HepG2 (cell line): ENCODE results near the gene CXXC5. TPM values are rescaled to one million over a fixed set of nuclear protein-coding genes. Genes with fewer than 3 reads are reported as not detected.
A peak's percentile ranks its signal among the peaks of the same experiment; 100 is the strongest.

ENCODE experiments used
- ATAC-seq: fragments of 200-7000 bp; cut with Tn5 transposase; 3 replicates; pipeline ENCODE4 v1.9.1; 2020; ENCODE audit warnings: mild to moderate bottlenecking, moderate library complexity
- BruUV-seq: library from RNA; stranded (reverse); fragments of 400-500 nt; replicated peaks from 2 replicates; lab custom pipeline; 2021; lab: Mats Ljungman, UMichigan
- CTCF ChIA-PET: fragments of 300-600 bp; formaldehyde crosslinking; extraction: SDS; loops from one replicate; lab custom pipeline; 2021; ENCODE audit warnings: low total read pairs, inconsistent platforms, low intra/inter-chr PET ratio; lab: Yijun Ruan, JAX
- POLR2A ChIA-PET: fragments of 350-600 bp; sonication (Branson Sonifier 250); formaldehyde crosslinking; loops from one replicate; lab custom pipeline; 2020; ENCODE audit warnings: antibody characterized with exemption, inconsistent platforms; lab: Yijun Ruan, JAX
- DNase-seq: peaks from one replicate; pipeline ENCODE4 v3.0.0-alpha.2; 2015; ENCODE audit warnings: low spot score
- FAIRE-seq: peaks from 3 replicates; lab custom pipeline; 2011; peaks lifted over from hg19 to GRCh38; lab: Jason Lieb, UNC
- H2AFZ ChIP-seq: one replicate; pipeline ENCODE4 v1.6.1; 2011; ENCODE audit warnings: low read length, inconsistent platforms
- H3K27ac ChIP-seq: fragments of 300-600 bp; 3 replicates; pipeline ENCODE4 v1.8.0; 2011; ENCODE audit warnings: mixed run types, mild to moderate bottlenecking, mixed read lengths, low read length, inconsistent platforms; ENCODE audit not compliant: insufficient read depth; ENCODE audit errors: extremely low read length
- H3K27me3 ChIP-seq, 2 experiments: fragments of 200-600 bp in 1 of 2; 2 replicates in 1 of 2; 3 replicates in 1 of 2; pipeline versions ENCODE4 v1.6.0 to v1.8.0; 2011; ENCODE audit warnings: low read length in 2 of 2, mild to moderate bottlenecking in 2 of 2, moderate library complexity in 2 of 2, inconsistent platforms in 1 of 2; ENCODE audit not compliant: insufficient read depth in 2 of 2, control insufficient read depth in 1 of 2
- H3K36me3 ChIP-seq, 2 experiments: fragments of 200-600 bp in 1 of 2; replicated peaks in 1 of 2; 2 replicates in 1 of 2; 3 replicates in 1 of 2; pipeline versions ENCODE4 v1.5.1 to v1.8.0; 2011; ENCODE audit warnings: low read length in 2 of 2, inconsistent platforms in 1 of 2; ENCODE audit not compliant: insufficient read depth in 2 of 2, control insufficient read depth in 1 of 2
- H3K4me1 ChIP-seq: 2 replicates; pipeline ENCODE4 v1.5.1; 2012; ENCODE audit warnings: low read length, inconsistent platforms; ENCODE audit not compliant: insufficient read depth
- H3K4me2 ChIP-seq: 2 replicates; pipeline ENCODE4 v1.6.0; 2011; ENCODE audit warnings: low read depth, low read length, inconsistent platforms
- H3K4me3 ChIP-seq, 3 experiments: fragments of 200-600 bp in 1 of 3; sonication (generic), shearing (Covaris generic) in 1 of 3; replicated peaks in 1 of 3; 2 replicates each; pipeline ENCODE4 v1.5.1; 2011 to 2016; ENCODE audit warnings: low read length in 3 of 3, inconsistent platforms in 2 of 3, low read depth in 2 of 3, mild to moderate bottlenecking in 2 of 3, control low read depth in 1 of 3, mixed read lengths in 1 of 3; ENCODE audit not compliant: insufficient read depth in 1 of 3
- H3K79me2 ChIP-seq: one replicate; pipeline ENCODE4 v1.6.1; 2011; ENCODE audit warnings: low read length, inconsistent platforms; ENCODE audit not compliant: insufficient read depth
- H3K9ac ChIP-seq: 2 replicates; pipeline ENCODE4 v1.6.0; 2011; ENCODE audit warnings: mild to moderate bottlenecking, low read depth, low read length, inconsistent platforms; ENCODE audit not compliant: insufficient read depth
- H3K9me3 ChIP-seq: 2 replicates; pipeline ENCODE4 v1.5.1; 2012; ENCODE audit warnings: mild to moderate bottlenecking, low read length
- H4K20me1 ChIP-seq: 2 replicates; pipeline ENCODE4 v1.6.0; 2011; ENCODE audit warnings: inconsistent platforms, mild to moderate bottlenecking, low read length, moderate library complexity; ENCODE audit not compliant: insufficient read depth
- BHLHE40 ChIP-seq: IDR thresholded peaks from 2 replicates; pipeline ENCODE4 v1.6.1; 2011; ENCODE audit warnings: low read length, improper control_type of control experiment
- MAZ ChIP-seq, 2 experiments: sonication (generic) in 1 of 2; formaldehyde crosslinking in 1 of 2; IDR thresholded peaks; 2 replicates each; pipeline versions ENCODE4 v1.5.0 to v1.6.1; 2012 to 2020; ENCODE audit warnings: low read depth in 2 of 2, mild to moderate bottlenecking in 2 of 2, borderline replicate concordance in 1 of 2, improper control_type of control experiment in 1 of 2, low read length in 1 of 2, missing genetic modification reagents in 1 of 2, moderate library complexity in 1 of 2
- NKX3-1 ChIP-seq: sonication (generic); formaldehyde crosslinking; IDR thresholded peaks from 2 replicates; pipeline ENCODE4 v1.5.0; 2020; ENCODE audit warnings: missing genetic modification reagents
- RBM22 ChIP-seq: fragments of 200-400 bp; formaldehyde crosslinking; optimal IDR thresholded peaks from 2 replicates; pipeline ENCODE3; 2017; ENCODE audit warnings: mild to moderate bottlenecking, low read length, moderate library complexity
- ZNF264 ChIP-seq: sonication (generic); formaldehyde crosslinking; IDR thresholded peaks from 2 replicates; pipeline ENCODE4 v1.4.0; 2020; ENCODE audit warnings: missing genetic modification reagents
- ZNF841 ChIP-seq: sonication (generic); formaldehyde crosslinking; IDR thresholded peaks from 2 replicates; pipeline ENCODE4 v1.8.1; 2023; ENCODE audit warnings: missing genetic modification reagents, borderline replicate concordance
- WGBS: methylation state at CpG from one replicate; pipeline ENCODE4 v1.1.6; 2017; ENCODE audit warnings: low lambda C conversion rate; 5-methylcytosine and 5-hydroxymethylcytosine counted together
- in situ Hi-C: cut with HindIII; loops from 2 replicates; pipeline ENCODE4 v1.10.0; 2017; ENCODE audit warnings: low pct_unique_long_range_greater_than_20kb; ENCODE audit not compliant: extremely low pct_ligation_motif_present
- intact Hi-C: fragments of 100-400 bp; cut with micrococcal nuclease; formaldehyde crosslinking; loops from one replicate; pipeline ENCODE4 v1.10.0; 2022; ENCODE audit not compliant: unreplicated experiment
- polyA plus RNA-seq, 8 experiments: library from polyadenylated mRNA; depleted of rRNA in 3 of 8; stranded (reverse) in 7 of 8; unstranded in 1 of 8; fragments of >200 nt; fragmentation: Illumina TruSeq in 4 of 8; extraction: Trizol in 4 of 8; gene quantifications; 2 replicates each; pipeline versions ENCODE4 v1.2.1 to v1.2.3, GENCODE V29; 2011 to 2016; ENCODE audit warnings: low read depth in 4 of 8, missing spikeins in 1 of 8, mixed read lengths in 1 of 8; ENCODE audit not compliant: insufficient read depth in 1 of 8
- total RNA-seq, 5 experiments: library from RNA; depleted of rRNA; stranded (reverse); fragments of >200 nt; fragmentation: Illumina TruSeq; extraction: Trizol; gene quantifications; 2 replicates each; pipeline ENCODE4 v1.2.3, GENCODE V29; 2016; ENCODE audit warnings: low read depth in 1 of 5
- TF ChIP-seq, protein P1 (sequence below): sonication (generic); formaldehyde crosslinking; IDR thresholded peaks from 2 replicates; pipeline ENCODE4 v1.5.0; 2020; ENCODE audit warnings: mild to moderate bottlenecking, missing genetic modification reagents, borderline replicate concordance
- TF ChIP-seq, protein P2 (sequence below): sonication (generic); formaldehyde crosslinking; IDR thresholded peaks from 2 replicates; pipeline ENCODE4 v1.5.1; 2020; ENCODE audit warnings: missing genetic modification reagents, mild to moderate bottlenecking, borderline replicate concordance
- TF ChIP-seq, protein P3 (sequence below): sonication (generic); formaldehyde crosslinking; IDR thresholded peaks from 2 replicates; pipeline ENCODE4 v1.8.1; 2023; ENCODE audit warnings: mild to moderate bottlenecking, missing genetic modification reagents, borderline replicate concordance
- TF ChIP-seq, protein P4 (sequence below): sonication (generic); formaldehyde crosslinking; IDR thresholded peaks from 2 replicates; pipeline ENCODE4 v1.9.0; 2021; ENCODE audit warnings: mild to moderate bottlenecking, missing genetic modification reagents

CXXC5 gene
- total and polyA plus RNA-seq, 2 of the 13 experiments (the other 11 are each of a cell fraction or from before 2014, with no cell fraction given): 32.3 to 33.0 TPM

DNA sequence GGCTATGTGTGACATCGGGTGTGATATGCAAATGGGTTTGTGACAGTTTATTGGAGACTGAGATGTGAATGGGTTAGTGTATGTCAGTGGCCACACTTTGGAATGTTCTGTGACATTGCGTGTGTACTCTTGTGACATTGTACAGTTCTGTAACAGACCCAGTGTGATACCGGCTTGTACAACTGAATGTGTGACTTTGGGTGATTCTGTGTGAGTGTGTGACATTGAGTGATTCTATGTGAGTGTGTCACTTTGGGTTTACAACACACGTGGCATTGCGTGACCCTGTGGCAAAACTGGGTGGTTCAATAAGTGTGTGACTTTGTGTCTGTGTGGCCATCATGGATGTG lies 38.2 kb downstream of the CXXC5 start:
- Histone ChIP-seq H3K79me2 (no peaks in the 10 kb centered on the region), H3K27ac (no peak overlapping the region), H3K9me3 (no peaks in the 10 kb centered on the region), H3K4me3 (no peak overlapping the region), H2AFZ (no peak overlapping the region), H3K4me2 (no peak overlapping the region), H3K9ac (no peak overlapping the region), H4K20me1 (no peaks in the 10 kb centered on the region), H3K27me3 (no peaks in the 10 kb centered on the region), H3K4me1 (peaks cover 77% of the 10 kb centered on the region), H3K36me3 (peaks cover 9 to 20% of the 10 kb centered on the region in 2 experiments; a peak in 4 of 5 replicates)
- WGBS: 91% methylated on average over 5 of the region's 5 CpGs
- in situ Hi-C loops: no loop called here
- ChIA-PET POLR2A (interaction anchor here (1.6 kb wide), 1 partner anchor 47 kb away, joined by 4 read pairs; no protein-coding TSS in a partner anchor), CTCF (no interaction called here)
- TF ChIP-seq ZNF264 (CRISPR knock-in tag) (no peak), MAZ (IDR thresholded peaks at IDR 0.05; ENCODE audit: borderline replicate concordance, low read depth, low read length) (no peak), MAZ (CRISPR knock-in tag; IDR thresholded peaks at IDR 0.05; ENCODE audit: low read depth) (no peak), BHLHE40 (no peak), RBM22 (peak; percentile 35), ZNF841 (CRISPR knock-in tag) (no peak), NKX3-1 (CRISPR knock-in tag) (no peak)
- TF ChIP-seq, protein P1, sequence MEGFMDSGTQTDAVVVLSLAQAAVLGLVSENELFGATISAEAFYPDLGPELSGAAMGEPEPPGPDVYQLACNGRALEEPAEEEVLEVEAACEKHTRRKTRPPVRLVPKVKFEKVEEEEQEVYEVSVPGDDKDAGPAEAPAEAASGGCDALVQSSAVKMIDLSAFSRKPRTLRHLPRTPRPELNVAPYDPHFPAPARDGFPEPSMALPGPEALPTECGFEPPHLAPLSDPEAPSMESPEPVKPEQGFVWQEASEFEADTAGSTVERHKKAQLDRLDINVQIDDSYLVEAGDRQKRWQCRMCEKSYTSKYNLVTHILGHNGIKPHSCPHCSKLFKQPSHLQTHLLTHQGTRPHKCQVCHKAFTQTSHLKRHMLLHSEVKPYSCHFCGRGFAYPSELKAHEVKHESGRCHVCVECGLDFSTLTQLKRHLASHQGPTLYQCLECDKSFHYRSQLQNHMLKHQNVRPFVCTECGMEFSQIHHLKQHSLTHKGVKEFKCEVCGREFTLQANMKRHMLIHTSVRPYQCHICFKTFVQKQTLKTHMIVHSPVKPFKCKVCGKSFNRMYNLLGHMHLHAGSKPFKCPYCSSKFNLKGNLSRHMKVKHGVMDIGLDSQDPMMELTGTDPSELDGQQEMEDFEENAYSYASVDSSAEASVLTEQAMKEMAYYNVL (CRISPR knock-in tag): no peak
- TF ChIP-seq, protein P2, sequence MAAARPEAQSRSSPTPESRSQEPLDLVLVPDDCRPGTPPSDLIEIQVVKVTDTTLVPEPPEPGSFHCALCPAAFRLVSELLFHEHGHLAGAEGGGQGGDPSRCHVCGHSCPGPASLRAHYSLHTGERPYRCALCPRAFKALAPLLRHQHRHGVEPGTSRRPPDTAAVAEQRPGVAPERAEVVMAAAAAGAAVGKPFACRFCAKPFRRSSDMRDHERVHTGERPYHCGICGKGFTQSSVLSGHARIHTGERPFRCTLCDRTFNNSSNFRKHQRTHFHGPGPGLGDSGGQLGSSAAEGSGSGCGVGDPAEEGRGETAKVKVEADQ: no peak
- TF ChIP-seq, protein P3, sequence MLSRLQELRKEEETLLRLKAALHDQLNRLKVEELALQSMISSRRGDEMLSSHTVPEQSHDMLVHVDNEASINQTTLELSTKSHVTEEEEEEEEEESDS (CRISPR knock-in tag): no peak
- TF ChIP-seq, protein P4, sequence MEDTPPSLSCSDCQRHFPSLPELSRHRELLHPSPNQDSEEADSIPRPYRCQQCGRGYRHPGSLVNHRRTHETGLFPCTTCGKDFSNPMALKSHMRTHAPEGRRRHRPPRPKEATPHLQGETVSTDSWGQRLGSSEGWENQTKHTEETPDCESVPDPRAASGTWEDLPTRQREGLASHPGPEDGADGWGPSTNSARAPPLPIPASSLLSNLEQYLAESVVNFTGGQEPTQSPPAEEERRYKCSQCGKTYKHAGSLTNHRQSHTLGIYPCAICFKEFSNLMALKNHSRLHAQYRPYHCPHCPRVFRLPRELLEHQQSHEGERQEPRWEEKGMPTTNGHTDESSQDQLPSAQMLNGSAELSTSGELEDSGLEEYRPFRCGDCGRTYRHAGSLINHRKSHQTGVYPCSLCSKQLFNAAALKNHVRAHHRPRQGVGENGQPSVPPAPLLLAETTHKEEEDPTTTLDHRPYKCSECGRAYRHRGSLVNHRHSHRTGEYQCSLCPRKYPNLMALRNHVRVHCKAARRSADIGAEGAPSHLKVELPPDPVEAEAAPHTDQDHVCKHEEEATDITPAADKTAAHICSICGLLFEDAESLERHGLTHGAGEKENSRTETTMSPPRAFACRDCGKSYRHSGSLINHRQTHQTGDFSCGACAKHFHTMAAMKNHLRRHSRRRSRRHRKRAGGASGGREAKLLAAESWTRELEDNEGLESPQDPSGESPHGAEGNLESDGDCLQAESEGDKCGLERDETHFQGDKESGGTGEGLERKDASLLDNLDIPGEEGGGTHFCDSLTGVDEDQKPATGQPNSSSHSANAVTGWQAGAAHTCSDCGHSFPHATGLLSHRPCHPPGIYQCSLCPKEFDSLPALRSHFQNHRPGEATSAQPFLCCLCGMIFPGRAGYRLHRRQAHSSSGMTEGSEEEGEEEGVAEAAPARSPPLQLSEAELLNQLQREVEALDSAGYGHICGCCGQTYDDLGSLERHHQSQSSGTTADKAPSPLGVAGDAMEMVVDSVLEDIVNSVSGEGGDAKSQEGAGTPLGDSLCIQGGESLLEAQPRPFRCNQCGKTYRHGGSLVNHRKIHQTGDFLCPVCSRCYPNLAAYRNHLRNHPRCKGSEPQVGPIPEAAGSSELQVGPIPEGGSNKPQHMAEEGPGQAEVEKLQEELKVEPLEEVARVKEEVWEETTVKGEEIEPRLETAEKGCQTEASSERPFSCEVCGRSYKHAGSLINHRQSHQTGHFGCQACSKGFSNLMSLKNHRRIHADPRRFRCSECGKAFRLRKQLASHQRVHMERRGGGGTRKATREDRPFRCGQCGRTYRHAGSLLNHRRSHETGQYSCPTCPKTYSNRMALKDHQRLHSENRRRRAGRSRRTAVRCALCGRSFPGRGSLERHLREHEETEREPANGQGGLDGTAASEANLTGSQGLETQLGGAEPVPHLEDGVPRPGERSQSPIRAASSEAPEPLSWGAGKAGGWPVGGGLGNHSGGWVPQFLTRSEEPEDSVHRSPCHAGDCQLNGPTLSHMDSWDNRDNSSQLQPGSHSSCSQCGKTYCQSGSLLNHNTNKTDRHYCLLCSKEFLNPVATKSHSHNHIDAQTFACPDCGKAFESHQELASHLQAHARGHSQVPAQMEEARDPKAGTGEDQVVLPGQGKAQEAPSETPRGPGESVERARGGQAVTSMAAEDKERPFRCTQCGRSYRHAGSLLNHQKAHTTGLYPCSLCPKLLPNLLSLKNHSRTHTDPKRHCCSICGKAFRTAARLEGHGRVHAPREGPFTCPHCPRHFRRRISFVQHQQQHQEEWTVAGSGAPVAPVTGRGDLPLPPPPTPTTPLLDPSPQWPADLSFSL (CRISPR knock-in tag): peak; percentile 87
- ATAC-seq (no peak), DNase-seq (no peak), FAIRE-seq (no peak)
- no TSS peak for BruUV-seq
- intact Hi-C loops: no loop called here
